ENCODE data around the gene VSTM2B. TPM values are rescaled to one million over a fixed set of nuclear protein-coding genes. Genes with fewer than 3 reads are reported as not detected.
"Not testable (repeated sequence)": the region's sequence is repeated elsewhere in the genome, so short reads cannot be mapped to it uniquely, and the experiment has no call there.

VSTM2B gene
- not detected for total RNA-seq

DNA sequence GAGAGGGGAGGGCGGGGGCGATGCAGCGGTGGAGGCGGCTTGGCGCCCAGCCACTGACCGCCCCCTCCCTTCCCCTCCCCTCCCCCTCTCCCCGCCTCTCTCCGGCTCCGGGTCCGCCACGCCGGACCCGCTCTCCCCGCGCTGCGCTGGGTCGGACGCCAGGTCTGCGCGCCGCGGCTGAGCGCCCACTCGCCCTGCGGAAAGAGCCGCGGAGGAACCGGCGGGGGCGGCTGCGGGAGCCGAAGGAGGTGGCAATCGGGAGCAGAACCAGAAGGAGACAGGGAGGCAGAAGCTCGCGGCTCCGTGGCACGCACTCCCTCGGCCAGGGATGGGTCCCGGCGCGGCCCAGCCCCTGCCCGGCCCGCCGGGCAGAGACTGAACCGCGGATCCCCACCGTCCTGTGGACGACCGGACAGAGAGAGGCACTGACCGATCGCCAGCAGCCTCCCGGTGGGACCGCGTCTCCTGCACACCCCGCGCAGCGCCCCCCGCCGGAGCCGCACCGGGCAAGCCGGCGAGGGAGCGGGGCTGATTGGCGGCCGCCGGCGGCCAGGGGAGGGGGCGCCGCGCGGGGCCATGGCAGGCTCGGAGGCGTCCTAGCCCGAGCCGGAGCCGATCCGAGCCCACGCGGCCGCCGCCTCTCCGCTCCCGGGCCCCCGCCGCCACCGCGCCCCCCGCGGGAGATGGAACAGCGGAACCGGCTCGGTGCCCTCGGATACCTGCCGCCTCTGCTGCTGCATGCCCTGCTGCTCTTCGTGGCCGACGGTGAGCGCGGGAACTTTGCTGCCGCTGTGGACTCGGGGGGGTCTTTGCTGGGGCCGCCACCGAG lies at the start of gene VSTM2B:
Gene VSTM2B, plus strand, starts transcription at position 94 of the 829 bp plus-strand sequence. Its CDS starts 590 bp downstream, at position 684.
- DNase-seq, result no peak

DNA sequence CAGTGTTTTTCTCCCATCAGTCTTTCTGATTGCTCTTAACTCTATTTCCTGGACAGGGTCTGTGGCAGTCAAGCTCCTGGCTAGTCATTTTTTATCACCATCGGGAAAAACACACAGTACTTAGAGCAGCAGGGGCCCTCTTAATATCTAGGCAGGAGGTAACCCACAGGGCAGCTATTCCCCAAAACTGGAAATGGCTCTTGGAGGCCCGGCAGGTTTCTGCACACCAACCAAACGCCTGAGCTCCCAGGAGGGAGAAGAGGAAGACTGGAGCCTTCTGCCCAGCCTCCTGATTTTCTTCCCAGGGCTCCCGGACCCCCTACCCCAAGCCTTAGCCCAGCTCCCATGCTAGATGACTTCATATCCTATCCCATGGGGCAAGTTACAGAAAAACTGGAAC lies 49.3 kb upstream of the VSTM2B start:
- no peak for DNase-seq

DNA sequence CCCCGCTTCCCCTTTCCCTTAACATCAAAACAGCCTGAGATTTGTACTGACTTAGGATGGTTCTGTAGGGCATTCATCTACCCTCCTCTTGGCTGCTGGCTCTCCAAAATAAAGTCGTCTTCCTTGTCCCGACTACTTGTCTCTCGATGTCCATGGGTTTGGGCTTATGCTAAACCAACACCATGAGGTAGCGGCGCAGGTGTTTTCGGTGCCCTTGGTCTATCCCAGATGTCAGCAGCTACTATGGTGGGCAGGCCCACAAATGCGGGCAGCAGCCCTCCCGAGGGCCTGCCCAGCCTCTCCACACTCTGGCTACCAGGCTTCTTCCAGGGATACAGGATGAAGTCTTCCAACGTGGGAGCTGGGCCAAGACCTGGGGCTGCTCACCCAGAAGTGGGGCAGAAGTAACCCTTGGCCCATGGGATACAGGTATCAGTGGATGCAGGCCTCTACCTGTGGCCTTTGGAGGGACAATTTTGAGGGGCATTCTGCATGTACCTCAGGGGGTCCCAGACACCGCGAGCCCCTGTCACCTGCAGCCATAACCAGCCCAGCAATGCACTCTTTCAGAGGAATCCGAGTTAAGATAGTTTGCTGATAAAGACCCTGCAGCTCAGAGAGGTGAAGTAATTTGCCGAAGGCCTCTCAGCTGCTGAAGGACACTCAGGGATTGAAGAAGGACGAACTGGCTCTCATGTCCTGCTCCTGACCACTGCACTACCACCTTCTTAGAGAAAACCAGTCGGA lies 47.8 kb upstream of the VSTM2B start:
- DNase-seq, result no peak

DNA sequence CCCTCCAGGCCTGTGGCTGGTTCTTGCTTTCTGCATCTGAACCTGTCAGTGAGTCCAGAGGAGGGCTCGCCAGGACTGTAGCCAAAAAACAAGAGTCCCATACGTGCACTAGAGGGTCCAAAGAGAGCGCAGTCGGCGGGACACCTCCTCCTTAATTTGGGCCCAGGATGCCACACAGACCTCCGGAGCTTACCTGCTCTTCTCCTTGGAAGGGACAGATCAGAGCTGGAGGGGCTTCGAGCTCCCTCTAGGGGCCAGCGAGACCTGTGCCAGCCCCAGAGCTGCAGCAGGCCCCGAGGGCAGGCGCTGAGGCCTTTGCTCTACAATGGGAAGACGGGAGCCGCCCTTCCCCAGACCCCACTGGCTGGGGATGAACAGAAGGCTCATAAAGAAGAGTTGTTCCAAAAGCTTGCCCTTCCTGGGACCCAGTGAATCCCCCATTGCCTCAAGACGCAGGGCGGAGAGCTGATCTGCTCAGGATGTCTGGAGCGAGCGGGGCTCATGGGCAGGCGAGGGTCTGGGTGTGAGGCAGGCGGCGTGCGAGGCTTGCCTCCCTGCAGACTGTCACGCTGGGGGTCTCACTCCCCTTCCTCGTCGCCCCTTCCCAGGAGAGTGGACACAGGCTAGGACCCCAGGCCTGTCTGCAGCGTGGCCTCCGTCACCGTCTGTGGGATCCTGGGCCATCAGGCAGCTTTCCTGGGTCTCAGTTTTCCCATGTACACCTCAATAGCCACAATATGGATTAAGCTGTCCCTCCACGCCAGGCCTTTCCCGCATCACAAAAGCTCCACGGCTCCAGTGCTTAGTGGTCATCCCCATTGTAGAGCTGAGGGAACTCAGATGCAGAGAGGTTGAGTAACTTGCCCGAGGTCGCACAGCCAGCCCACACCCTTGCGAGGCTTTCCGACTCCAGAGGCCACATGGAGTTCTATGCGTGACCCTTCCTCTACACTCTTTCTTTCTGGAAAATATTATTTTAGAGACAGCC lies 46.9 kb upstream of the VSTM2B start:
- DNase-seq, result no peak

DNA sequence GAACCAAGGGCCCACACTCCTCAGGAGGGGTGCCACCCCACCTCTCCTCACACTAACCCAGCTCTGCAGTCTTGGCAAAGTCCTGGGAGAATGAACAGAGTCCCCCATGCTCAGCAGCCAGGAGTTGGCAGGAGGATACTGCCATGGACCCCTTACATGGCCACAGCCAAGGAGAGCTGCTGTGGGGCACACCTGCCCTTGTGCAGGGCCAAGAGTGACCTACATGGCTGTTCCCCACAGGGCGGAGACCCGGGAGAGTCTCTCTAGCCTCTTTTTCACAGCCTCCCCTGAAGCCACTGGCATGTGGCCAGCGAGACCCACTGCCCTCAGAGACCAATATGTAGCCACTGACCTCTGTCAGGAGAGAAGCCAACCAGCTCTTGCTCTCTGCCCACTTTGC lies 45.9 kb upstream of the VSTM2B start:
- no peak for DNase-seq

DNA sequence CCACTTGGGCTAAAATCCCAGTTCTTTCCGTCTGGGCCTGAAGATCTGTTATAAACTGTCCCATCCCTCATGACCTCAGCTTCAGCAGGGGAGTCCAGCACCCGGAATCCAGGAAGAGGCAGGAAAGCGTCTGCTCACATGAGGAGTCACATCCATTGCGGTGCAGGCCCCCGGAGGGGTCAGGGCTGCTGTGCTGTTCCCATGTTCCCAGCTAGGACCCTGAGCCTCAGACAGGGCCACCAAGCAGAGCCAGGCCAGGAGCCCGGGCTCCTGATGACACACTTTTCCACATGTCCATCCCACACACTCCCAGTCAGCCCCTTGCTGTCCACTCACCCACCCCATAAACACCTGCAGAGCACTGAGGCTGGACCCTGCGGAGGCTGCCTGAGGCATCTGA lies 45.3 kb upstream of the VSTM2B start:
- DNase-seq, result no peak

DNA sequence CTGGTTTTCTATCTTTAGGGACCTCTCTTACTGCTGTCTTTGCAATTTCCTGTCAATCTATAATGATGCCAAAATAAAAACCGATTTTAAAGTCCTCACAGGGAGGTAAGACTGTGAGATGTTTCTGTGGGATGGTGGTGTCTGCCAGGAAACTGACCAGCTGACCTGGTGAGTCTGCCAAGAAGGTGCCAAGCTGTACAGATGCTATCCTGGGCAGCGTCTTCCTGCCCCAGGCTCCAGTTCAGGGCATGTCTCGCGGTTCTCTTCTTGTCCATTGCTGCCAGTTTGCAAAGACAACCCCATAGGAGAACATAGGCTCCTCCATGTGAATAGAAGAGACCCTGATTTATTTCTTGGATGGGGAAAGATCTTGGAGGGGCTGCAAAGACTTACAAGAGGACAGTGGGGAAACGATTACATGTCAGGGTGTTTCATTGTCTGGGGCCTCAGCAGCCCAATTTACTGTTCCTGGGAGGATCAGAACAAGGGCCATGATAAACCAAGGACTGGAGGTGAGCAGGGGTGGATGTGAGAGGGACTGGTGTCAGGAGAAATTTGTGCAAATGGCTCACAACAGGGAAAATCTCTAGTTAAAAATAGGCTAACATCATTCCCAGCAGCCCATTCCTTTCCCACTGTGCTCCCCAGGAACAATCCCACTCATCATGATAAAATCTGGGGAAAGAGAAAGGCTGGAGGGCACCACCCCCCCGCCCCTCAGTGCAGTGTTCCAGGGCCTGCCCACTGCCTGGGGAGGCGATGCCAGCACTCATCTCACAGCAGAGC lies 42.7 kb upstream of the VSTM2B start:
- no peak for DNase-seq

DNA sequence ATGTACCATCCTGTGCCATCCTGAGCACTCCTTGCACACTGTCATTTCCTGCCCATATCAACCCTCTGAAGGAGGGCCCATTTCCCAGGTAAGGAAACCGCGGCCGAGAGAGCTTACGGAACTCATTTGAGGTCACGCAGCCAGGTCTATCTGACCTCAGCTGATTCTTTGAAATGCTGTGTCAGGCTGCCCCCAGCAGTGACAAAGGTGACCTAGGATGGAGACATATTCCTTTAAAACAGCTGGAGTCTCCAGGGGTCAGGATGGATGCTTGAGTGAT lies 42.2 kb upstream of the VSTM2B start:
- no peak for DNase-seq

DNA sequence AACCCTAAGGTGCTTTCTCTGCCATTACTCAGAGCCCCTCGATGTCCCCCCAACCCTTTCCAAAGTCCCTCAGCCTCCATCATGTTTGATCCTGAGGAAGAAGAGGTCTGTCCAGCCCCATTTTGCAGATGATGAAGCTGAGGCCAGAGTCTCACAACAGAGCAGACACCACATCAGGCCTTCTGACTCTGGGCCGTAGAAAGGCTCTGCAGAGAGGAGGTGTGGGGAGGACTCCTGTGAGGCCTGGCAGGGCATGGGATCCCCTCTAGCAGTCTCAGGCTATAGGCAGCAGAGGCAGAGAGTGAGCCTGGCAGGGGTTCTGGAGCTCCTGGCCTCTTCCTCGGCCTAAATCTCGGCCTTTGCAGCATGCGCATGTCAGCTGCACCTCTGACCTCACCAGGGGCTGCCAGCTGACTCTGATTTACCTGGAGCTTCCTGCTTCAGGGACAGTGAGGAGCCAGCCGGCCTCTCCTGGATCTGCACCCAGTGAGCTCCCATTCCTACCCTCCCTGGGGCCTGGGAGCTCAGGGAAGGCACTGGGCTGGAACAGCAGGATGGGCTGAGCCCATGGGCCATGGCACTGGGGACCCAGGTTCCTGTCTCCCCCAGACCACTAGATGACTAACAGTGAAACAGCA lies 41.7 kb upstream of the VSTM2B start:
- DNase-seq, result no peak

DNA sequence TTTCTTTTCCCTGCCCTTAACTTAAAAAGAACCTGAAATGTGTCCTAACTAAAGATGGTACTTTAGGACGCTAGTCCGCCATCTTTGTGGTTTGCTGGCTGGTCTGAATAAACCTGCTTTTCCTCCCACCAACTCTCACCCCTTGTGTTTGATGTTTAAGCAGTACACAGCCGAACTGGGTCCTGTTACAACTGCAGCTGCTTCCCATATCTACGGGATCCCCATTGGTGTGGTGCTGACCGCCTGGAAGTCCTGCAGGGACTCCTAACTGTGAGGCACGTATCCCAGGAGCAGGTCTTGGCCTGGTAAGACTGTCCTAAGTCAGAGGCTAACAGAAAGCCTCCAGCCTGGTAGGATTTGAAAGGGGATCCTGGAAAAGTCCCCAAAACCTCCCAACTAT lies 40.9 kb upstream of the VSTM2B start:
- no peak for DNase-seq

DNA sequence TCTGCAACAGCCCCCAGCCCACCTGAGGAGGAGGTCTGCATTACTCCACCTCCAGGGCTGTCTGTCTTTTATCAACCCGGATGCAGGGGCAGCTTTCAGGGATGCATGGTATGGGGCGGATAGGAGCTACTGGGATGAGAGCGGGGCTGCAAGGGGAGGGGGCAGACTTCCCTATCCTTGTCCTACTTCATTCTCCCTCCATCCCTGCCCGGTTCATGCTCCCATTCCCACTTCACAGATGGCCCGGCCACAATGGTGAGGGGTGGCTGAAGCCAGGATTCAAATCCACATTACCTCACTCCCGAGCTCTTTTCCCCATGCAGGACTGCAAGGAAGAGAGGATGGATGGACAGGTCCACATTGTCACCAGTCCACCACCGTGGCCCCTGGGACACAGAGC lies 40.5 kb upstream of the VSTM2B start:
- no peak for DNase-seq

DNA sequence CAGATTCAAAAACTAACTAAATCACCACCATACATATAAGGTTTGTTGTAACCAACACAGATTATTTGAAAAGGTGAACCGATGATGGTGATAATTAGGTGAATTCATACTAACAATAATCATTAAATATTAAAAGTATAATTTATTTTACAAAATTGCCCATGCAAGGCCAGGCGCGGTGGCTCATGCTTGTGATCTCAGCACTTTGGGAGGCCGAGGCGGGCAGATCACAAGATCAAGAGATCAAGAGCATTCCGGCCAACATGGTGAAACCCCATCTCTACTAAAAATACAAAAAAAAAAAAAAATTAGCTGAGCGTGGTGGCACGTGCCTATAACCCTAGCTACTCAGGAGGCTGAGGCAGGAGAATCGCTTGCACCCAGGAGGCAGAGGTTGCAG lies 38.8 kb upstream of the VSTM2B start:
- DNase-seq, result not testable (repeated sequence)

DNA sequence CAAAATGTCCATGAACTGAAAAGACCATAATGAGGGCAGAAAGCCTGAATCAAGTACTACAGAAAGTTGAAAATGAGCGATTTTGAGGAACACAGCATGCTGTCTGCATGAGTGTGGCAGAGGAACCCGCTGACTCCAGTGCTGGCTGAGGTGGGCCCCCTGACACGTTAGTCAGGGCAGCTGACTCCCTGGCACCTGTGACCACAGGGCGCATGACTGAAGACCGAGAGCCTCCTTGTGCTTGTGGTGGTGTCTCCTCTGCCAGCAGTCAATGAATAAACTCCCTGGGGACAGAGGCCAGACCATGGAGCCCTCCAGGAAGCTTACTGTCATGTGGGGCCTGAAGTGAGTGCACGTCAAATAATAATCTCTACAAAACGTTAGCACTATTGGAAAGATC lies 38.4 kb upstream of the VSTM2B start:
- DNase-seq, result no peak

DNA sequence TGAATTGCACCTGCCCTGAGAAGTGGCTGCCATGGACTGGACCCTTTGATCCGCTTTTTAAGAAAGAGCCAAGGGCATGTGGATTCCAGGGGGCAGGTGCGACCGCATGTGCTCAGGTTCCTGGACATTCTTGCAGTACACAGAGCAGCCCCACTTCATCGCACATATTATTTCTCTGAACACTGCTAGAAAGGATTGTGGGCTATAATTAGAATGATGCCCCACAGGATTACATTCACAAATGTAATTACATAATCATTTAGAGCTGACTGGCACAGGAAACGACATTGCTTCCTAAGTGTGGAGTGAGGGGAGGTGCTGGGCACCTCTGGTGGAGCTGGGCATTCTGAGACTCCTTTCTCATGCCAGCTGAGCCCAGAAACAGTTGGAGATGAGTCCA lies 37.5 kb upstream of the VSTM2B start:
- DNase-seq, result no peak

DNA sequence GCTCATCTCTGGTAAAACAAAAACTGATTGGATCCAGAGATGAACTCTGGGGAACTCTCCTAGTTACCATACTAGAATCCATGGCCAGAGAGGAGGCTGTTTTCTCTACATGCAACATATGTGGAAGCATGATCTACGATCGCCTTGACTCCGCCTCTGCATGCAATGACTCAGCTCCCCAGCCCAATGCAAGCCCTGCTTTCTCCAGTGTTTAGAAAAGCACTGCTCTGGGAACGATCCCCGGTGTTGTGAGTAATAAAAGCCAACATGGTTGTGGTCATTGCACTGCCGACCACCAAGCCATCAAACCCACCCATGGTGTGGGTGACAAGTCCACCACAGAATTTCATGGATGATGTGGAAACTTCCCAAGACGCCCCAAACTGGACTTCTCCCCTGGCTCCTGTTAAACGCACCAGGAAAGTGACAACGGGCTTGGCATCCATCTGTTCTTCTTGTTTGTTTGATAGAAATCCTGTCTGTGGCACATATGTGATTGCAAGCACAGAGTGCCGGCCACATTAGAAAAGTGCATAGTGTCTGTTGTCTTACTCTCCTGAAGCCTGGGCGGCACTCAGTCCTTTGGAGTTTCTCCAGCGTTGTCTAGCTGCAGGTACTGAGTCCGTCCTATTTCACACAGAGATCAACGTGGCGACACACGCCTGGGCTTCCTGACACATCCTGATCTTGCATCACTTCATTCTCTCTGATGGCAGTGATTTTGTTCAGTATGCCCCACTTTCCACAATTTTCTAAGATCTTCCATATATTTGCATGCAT lies 36.4 kb upstream of the VSTM2B start:
- DNase-seq, result no peak

DNA sequence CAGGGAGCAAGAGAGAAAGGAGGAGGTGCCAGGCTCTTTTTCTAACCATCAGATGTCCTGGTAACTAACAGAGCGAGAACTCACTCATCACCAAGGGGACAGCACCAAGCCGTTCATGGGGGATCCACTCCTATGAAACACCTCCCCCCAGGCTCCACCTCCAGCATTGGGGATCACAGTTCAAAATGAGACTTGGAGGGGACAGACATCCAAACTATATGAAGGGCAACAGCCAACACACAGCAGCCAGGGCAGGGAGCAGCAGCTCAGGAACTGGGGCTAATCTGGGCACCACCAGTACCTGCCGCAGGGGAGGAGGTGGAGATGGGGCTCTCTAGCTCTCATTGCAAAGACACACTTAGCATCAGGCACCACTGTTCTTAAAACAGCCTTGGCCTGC lies 34.3 kb upstream of the VSTM2B start:
- no peak for DNase-seq

DNA sequence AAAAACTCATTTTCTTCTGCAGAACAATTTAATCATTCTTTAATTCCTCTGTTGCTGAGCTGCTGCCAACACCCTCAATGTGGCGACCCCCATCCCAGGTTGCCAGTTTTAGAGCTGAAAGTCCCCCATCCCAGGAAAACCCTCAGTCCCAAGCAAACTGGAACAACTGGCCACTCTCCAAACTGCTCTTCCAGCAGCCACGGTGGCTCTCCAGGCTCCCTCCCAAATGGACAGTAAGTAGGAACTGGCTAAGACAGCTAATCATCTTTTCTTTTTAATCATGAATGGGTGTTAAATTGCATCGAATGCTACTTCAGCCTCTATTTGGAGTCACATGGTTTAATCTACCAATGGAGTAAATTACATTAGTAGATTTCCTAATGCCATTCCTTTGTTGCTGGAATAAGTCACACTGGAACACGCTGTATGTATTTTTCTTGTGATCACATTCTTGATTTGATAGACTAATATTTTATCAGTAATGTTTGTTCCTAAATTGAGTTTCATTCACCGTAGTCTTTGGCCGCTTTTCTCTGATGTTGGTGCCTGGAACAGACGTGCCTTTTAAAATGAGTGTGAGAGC lies 33.7 kb upstream of the VSTM2B start:
- DNase-seq, result no peak

DNA sequence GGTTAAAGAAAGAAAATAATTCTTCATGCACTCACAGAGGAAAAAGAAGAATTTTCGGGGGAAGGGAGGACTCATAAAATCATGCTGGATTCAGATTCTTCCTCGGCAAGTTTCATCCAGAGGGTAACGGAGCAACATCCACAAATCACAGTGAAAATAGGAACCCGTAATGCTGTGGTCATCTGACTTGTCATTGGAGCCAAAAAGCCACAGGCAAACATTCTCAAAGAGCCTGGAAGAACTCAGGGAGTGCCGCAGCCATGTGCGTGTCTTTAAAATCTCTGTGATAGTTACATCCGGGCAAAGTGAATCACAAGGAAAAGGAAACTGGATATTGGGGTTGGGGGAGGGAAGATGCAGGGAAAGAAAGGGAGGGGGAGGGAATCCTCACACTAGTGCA lies 33.0 kb upstream of the VSTM2B start:
- no peak for DNase-seq

DNA sequence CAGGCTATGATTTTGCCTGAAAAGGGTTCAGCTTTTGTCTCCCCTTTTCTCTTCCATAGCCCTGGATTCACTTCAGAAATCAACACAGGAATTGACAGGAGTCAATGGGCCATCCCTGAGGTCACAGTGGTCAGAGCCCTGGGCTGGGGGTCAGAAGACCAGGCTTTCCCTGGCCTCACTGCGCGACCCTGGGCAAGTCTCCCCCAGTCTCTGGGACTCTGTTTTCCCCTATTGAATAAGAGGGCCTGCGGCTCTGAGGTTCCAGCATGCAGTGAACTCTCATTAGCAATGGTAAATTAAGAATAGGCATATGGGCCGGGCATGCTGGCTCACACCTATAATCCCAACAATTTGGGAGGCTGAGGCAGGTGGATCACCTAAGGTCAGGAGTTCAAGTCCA lies 30.7 kb upstream of the VSTM2B start:
- no peak for DNase-seq

DNA sequence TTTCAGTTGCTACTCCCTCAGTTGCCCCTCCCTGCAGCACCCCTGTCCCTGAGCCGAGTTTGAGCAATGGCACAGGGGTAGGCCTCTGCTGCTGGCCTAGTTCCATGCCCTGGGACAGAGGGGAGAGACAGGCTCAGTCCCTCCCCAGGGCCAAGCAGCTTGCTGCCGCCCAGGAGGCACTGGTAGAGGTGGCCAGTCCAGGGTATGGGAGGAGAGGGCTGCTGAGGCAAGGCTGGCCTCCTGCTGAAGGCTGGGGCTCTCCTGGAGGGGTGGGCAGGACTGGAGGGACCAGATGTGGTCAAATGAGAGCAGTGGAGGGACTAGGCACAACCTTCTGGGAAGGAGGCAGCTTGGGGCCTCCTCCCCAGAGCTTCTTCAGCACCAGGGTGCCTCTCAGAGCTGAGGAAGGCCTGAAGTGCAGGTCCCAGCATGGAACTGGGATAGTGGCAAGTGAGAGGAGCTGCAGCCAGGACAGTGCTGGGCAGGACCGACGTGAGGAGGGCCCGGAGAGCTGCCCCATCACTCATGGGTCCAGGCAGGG lies 29.8 kb upstream of the VSTM2B start:
- no peak for DNase-seq

All from effector CD4-positive, alpha-beta T cell (primary cell).